Inflammatory macrophage (primary cell): ENCODE measurements around the gene CILP.
"Not testable (repeated sequence)": the region's sequence is repeated elsewhere in the genome, so short reads cannot be mapped to it uniquely, and the experiment has no call there.

ENCODE experiments used
- DNase-seq, 2 donors: peaks; one replicate each; pipeline ENCODE4 v3.0.0-alpha.2; 2020 to 2022
- total RNA-seq, 18 experiments: gene quantifications; one replicate each; lab custom pipeline; 2026; ENCODE audit warnings: mixed read lengths in 6 of 18, inconsistent platforms in 2 of 18; lab: John Stamatoyannopoulos, UW

CILP gene
- total RNA-seq: 0 to 0.13 (median 0) reads per million in 18 experiments

GRCh38 chr15:65210770-65211481, at the start of gene CILP:
CILP (minus strand) TSS chr15:65211473; CDS start chr15:65209755, 1,718 bp downstream.
- no peak for DNase-seq

GRCh38 chr15:65260968-65261367, 49.7 kb upstream of the CILP start:
- DNase-seq: no peak

DNA sequence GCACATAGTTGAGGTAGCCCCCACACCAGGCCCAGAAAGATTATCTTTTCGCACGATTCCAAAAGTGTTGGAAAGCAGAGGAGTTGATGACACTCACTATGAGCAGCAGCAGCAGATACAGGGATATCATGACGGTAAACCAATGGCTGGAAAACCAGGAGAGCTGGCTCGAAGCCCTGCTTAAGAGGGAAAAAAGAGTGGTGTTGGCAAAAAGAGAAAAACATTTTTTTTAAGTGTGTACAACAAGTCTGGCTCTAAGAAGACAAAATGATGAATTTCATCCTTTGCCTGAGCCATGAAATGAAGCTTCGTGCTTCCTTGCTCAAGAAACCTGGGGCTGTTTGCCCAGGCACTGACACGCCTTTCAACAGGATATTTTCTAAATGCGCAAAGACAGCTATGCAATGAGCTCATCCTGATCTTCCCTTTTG, 48.1 kb upstream of the CILP start:
- no peak for DNase-seq

GRCh38 chr15:65258375-65259262, 47.3 kb upstream of the CILP start:
- no peak for DNase-seq

GRCh38 chr15:65255486-65256140, 44.3 kb upstream of the CILP start:
- no peak for DNase-seq

GRCh38 chr15:65254758-65255157, 43.5 kb upstream of the CILP start:
- no peak for DNase-seq

- no peak for DNase-seq
Measured at GRCh38 chr15:65254356-65254755, 43.1 kb upstream of the CILP start.

DNA sequence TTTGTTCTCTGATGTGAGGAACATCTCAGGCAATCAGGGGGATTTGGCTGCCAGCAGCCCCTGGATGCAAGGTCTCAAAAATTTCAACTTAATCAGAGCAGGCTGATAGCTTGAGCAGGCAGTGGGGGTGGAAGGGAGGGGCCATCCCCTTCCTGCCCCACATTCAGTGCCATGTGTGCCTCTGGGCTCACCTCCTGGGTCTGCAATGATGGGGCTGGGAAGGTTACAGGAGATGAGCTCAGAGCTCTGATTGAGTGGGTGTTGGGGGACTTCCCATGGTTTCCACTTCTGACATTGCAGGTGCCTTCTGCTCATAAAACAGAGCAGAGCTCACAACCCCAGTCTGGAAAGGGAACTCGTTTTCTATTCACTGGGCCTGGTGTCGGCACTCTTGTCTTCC, 38.4 kb upstream of the CILP start:
- peak in 1 of 2 donors; percentile 15 for DNase-seq

- no peak for DNase-seq
Measured at GRCh38 chr15:65248511-65249255, 37.4 kb upstream of the CILP start.

- no peak for DNase-seq
Measured at GRCh38 chr15:65246939-65247338, 35.7 kb upstream of the CILP start.

GRCh38 chr15:65246026-65246714, 34.9 kb upstream of the CILP start:
- no peak for DNase-seq

GRCh38 chr15:65245096-65245856, 34.0 kb upstream of the CILP start:
- DNase-seq: no peak

GRCh38 chr15:65244638-65245037, 33.4 kb upstream of the CILP start:
- DNase-seq: no peak

GRCh38 chr15:65236443-65236842, 25.2 kb upstream of the CILP start:
- DNase-seq: not testable (repeated sequence)

- no peak for DNase-seq
Measured at GRCh38 chr15:65233696-65234095, 22.4 kb upstream of the CILP start.

- no peak for DNase-seq
Measured at GRCh38 chr15:65232520-65232919, 21.2 kb upstream of the CILP start.

DNA sequence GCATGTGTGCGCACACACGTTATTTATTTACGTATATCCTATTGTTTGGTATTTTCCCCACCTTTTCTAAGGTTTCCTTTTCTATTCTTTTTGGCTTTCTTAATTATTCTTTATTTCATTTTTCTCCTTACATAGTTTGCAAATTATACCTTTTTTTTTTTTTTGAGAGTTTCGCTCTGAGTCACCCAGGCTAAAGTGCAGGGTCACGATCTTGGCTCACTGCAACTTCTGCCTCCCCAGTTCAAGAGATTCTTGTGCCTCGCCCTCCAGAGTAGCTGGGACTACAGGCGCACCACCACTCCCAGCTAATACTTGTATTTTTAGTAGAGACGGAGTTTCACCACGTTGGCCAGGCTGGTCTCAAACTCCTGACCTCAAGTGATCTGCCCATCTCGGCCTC, 20.0 kb upstream of the CILP start:
- DNase-seq: no peak

DNA sequence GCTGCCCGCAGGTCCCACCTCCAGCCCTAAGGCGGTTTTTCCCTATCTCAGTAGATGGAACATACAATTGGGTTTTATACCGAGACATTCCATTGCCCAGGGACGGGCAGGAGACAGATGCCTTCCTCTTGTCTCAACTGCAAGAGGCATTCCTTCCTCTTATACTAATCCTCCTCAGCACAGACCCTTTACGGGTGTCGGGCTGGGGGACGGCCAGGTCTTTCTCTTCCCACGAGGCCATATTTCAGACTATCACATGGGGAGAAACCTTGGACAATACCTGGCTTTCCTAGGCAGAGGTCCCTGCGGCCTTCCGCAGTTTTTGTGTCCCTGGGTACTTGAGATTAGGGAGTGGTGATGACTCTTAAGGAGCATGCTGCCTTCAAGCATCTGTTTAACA, 15.6 kb upstream of the CILP start:
- DNase-seq: not testable (repeated sequence)

GRCh38 chr15:65226221-65226620, 14.9 kb upstream of the CILP start:
- DNase-seq: no peak

- no peak for DNase-seq
Measured at GRCh38 chr15:65223996-65224395, 12.7 kb upstream of the CILP start.

GRCh38 chr15:65222891-65223290, 11.6 kb upstream of the CILP start:
- no peak for DNase-seq
